Natural killer cell (primary cell): ENCODE results near the gene CRAMP1. TPM values are rescaled to one million over a fixed set of nuclear protein-coding genes. Genes with fewer than 3 reads are reported as not detected.

ENCODE experiments used
- ATAC-seq, 3 donors: fragments of 150-1000 bp in 2 of 3; fragments of 200-7000 bp in 1 of 3; cut with Tn5 transposase; 1 replicate in 1 of 3; 2 replicates in 2 of 3; pipeline ENCODE4 v1.10.0; 2021; ENCODE audit warnings: mild to moderate bottlenecking in 2 of 3, moderate library complexity in 2 of 3
- DNase-seq, 2 donors: peaks; one replicate each; pipeline versions ENCODE4 v3.0.0 to v3.0.0-alpha.2; 2013 to 2021; ENCODE audit warnings: mixed read lengths in 1 of 2
- H3K27ac ChIP-seq: one replicate; pipeline ENCODE4 v1.5.1; 2013; ENCODE audit warnings: mild to moderate bottlenecking, low read length
- H3K27me3 ChIP-seq: one replicate; pipeline ENCODE4 v1.6.1; 2013; ENCODE audit warnings: low read length; ENCODE audit not compliant: control insufficient read depth, insufficient read depth
- H3K36me3 ChIP-seq: one replicate; pipeline ENCODE4 v1.6.1; 2013; ENCODE audit warnings: low read length; ENCODE audit not compliant: control insufficient read depth, insufficient read depth
- H3K4me1 ChIP-seq: one replicate; pipeline ENCODE4 v1.6.1; 2013; ENCODE audit warnings: low read length; ENCODE audit not compliant: control insufficient read depth, insufficient read depth
- H3K4me3 ChIP-seq: one replicate; pipeline ENCODE4 v1.5.1; 2013; ENCODE audit warnings: low read length
- H3K9me3 ChIP-seq: one replicate; pipeline ENCODE4 v1.6.1; 2013; ENCODE audit warnings: low read length; ENCODE audit not compliant: control insufficient read depth, insufficient read depth
- H3K27ac Mint-ChIP-seq, 2 donors: one replicate each; pipeline ENCODE4 v1.8.0; 2022; ENCODE audit warnings: mild to moderate bottlenecking in 2 of 2, mixed read lengths in 2 of 2, moderate library complexity in 1 of 2
- H3K27me3 Mint-ChIP-seq, 2 donors: one replicate each; pipeline ENCODE4 v1.8.0; 2022; ENCODE audit warnings: low read depth in 2 of 2, mixed read lengths in 2 of 2
- H3K36me3 Mint-ChIP-seq: one replicate; pipeline ENCODE4 v1.8.0; 2022; ENCODE audit warnings: mixed read lengths
- H3K4me1 Mint-ChIP-seq, 2 donors: one replicate each; pipeline ENCODE4 v1.8.0; 2022; ENCODE audit warnings: mixed read lengths in 2 of 2
- H3K4me3 Mint-ChIP-seq: one replicate; pipeline ENCODE4 v1.8.0; 2022; ENCODE audit warnings: mild to moderate bottlenecking, moderate library complexity, mixed read lengths
- H3K9me3 Mint-ChIP-seq, 2 donors: one replicate each; pipeline ENCODE4 v1.8.0; 2022; ENCODE audit warnings: mixed read lengths in 2 of 2
- WGBS: methylation state at CpG from one replicate; pipeline ENCODE4 v1.1.7; 2013; ENCODE audit warnings: missing lambda C conversion rate; ENCODE audit not compliant: insufficient coverage; 5-methylcytosine and 5-hydroxymethylcytosine counted together
- intact Hi-C: fragments of 100-400 bp; cut with micrococcal nuclease; formaldehyde crosslinking; loops from one replicate; pipeline ENCODE4 v1.14.2; 2022
- total RNA-seq, 4 donors: library from RNA; stranded (reverse); fragments of 120-200 nt in 1 of 4; gene quantifications; one replicate each; pipeline versions ENCODE4 v1.2.3 to v1.2.4, GENCODE V29; 2013 to 2022
- TF ChIP-seq, protein P1 (sequence below): fragments of 200-600 bp; IDR thresholded peaks from one replicate; pipeline ENCODE4 v1.8.0; 2022; ENCODE audit warnings: antibody characterized with exemption

Gene CRAMP1
- total RNA-seq, 3 donors from 2014 or later (not counting 1 experiment from before 2014, with no cell fraction given) = 47.8 to 49.8 (median 49.6) TPM

GRCh38 chr16:1674751-1675664 is 62.8 kb downstream of the CRAMP1 start:
- H3K36me3 ChIP-seq = peaks cover 44% of the 10 kb centered on the region
- H3K4me1 ChIP-seq = peaks cover 14% of the 10 kb centered on the region
- DNase-seq (no peak), ATAC-seq (no peak)
- H3K4me3 ChIP-seq = no peak overlapping the region
- H3K27ac Mint-ChIP-seq = peak overlapping the region in 1 of 2 donors; percentile 29
- WGBS = 97% methylated on average over 18 of the region's 19 CpGs
- no peak overlapping the region for H3K4me3 Mint-ChIP-seq
- H3K9me3 ChIP-seq = no peaks in the 10 kb centered on the region
- no peaks in the 10 kb centered on the region for H3K27me3 Mint-ChIP-seq
- intact Hi-C loops = loop anchor here (10.0 kb wide), 1 partner anchor 60 kb away; the partner anchor contains the start of genes CRAMP1 and IFT140
- H3K27ac ChIP-seq = no peak overlapping the region
- no peaks in the 10 kb centered on the region for H3K27me3 ChIP-seq
- H3K4me1 Mint-ChIP-seq = peaks cover 14 to 15% of the 10 kb centered on the region in 2 donors
- TF ChIP-seq, protein P1, sequence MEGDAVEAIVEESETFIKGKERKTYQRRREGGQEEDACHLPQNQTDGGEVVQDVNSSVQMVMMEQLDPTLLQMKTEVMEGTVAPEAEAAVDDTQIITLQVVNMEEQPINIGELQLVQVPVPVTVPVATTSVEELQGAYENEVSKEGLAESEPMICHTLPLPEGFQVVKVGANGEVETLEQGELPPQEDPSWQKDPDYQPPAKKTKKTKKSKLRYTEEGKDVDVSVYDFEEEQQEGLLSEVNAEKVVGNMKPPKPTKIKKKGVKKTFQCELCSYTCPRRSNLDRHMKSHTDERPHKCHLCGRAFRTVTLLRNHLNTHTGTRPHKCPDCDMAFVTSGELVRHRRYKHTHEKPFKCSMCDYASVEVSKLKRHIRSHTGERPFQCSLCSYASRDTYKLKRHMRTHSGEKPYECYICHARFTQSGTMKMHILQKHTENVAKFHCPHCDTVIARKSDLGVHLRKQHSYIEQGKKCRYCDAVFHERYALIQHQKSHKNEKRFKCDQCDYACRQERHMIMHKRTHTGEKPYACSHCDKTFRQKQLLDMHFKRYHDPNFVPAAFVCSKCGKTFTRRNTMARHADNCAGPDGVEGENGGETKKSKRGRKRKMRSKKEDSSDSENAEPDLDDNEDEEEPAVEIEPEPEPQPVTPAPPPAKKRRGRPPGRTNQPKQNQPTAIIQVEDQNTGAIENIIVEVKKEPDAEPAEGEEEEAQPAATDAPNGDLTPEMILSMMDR = no peak
- H3K9me3 Mint-ChIP-seq = no peaks in the 10 kb centered on the region
- peaks cover 11% of the 10 kb centered on the region for H3K36me3 Mint-ChIP-seq

GRCh38 chr16:1676661-1677060 is 64.5 kb downstream of the CRAMP1 start:
- WGBS = 96% methylated on average over 12 of the region's 12 CpGs
- Histone ChIP-seq H3K27me3 (no peaks in the 10 kb centered on the region), H3K4me3 (no peak overlapping the region), H3K27ac (no peak overlapping the region), H3K36me3 (peaks cover 31% of the 10 kb centered on the region), H3K4me1 (peaks cover 14% of the 10 kb centered on the region), H3K9me3 (no peaks in the 10 kb centered on the region)
- intact Hi-C loops = loop anchor here (10.0 kb wide), 1 partner anchor 62 kb away; the partner anchor contains the start of genes CRAMP1 and IFT140
- Mint-ChIP-seq H3K36me3 (peaks cover 11% of the 10 kb centered on the region), H3K4me1 (peaks cover 22 to 24% of the 10 kb centered on the region in 2 donors), H3K27ac (peak overlapping the region in 1 of 2 donors; percentile 25), H3K27me3 (no peaks in the 10 kb centered on the region), H3K9me3 (no peaks in the 10 kb centered on the region), H3K4me3 (peak overlapping the region; percentile 74)
- DNase-seq (no peak), ATAC-seq (no peak)
- TF ChIP-seq, protein P1 = no peak

DNA sequence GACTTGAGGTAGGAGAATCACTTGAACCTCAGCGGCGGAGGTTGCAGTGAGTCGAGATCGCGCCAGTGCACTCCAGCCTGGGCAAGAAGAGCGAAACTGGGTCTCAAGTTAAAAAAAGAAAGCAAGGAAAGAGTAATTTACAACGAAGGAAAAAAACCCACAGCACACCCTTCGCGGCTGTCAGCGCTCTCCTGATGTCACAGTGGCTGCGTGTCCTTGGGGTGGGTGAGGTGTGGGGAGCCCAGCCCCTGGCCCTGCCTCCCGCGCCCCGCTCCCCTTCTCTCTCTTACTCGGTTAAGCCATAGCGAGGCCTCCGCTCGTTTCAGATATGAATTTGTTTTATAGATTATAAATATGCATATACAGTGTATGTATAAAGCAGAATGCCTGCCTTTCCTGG is 65.2 kb downstream of the CRAMP1 start:
- intact Hi-C loops = loop anchor here (10.0 kb wide), 1 partner anchor 63 kb away; the partner anchor contains the start of genes CRAMP1 and IFT140
- peaks cover 14% of the 10 kb centered on the region for H3K4me1 ChIP-seq
- H3K36me3 ChIP-seq = peaks cover 26% of the 10 kb centered on the region
- 86% methylated on average over 10 of the region's 18 CpGs for WGBS
- DNase-seq (peak in 1 of 2 donors; percentile 36), ATAC-seq (no peak)
- no peaks in the 10 kb centered on the region for H3K27me3 Mint-ChIP-seq
- no peaks in the 10 kb centered on the region for H3K9me3 ChIP-seq
- no peak overlapping the region for H3K4me3 ChIP-seq
- H3K9me3 Mint-ChIP-seq = no peaks in the 10 kb centered on the region
- H3K4me3 Mint-ChIP-seq = peak overlapping the region; percentile 74
- H3K4me1 Mint-ChIP-seq = peaks cover 26% of the 10 kb centered on the region in 2 donors
- TF ChIP-seq, protein P1 = no peak
- H3K27me3 ChIP-seq = no peaks in the 10 kb centered on the region
- peak overlapping the region in 1 of 2 donors; percentile 25 for H3K27ac Mint-ChIP-seq
- no peak overlapping the region for H3K27ac ChIP-seq
- H3K36me3 Mint-ChIP-seq = peaks cover 11% of the 10 kb centered on the region
